ENCODE measurements around the gene PAEP. TPM values are rescaled to one million over a fixed set of nuclear protein-coding genes. Genes with fewer than 3 reads are reported as not detected.
"Not testable (repeated sequence)": the region's sequence is repeated elsewhere in the genome, so short reads cannot be mapped to it uniquely, and the experiment has no call there.

Gene PAEP
- total RNA-seq, 2 donors from 2014 or later = not detected

DNA sequence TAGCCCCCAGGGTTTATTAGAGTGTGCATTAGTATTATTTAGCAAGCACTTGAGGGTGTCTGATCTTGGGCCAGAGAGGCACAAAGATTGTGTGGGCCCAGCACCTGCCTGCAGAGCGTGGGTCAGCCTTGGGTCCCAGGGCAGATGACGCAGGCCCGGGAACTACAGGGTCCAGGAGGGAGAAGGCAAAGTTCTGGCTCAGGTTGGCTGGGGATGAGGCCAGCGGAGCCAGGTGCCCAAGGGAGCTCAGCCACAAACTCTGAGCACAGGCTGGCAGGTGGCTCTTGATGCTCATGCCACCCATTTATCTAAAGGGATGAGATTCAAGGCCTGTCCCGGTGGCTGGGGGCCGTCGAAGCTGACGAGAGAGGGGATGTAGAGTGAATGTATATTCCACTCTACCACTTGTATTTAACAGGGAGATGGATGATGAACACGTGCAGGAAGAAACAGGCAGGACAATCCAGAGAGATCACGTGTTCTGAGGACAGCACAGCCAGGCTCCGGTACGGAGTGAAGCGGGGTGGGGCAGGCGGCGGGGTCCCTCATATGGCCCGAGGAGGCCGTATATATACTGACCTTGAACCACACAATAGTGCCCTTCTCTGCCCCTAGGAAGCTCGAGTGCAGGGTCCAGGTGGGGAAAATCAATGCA, 16.4 kb upstream of the PAEP start:
- Histone ChIP-seq H3K27ac (no peak overlapping the region), H3K4me3 (no peak overlapping the region), H3K27me3 (no peaks in the 10 kb centered on the region), H3K36me3 (no peaks in the 10 kb centered on the region), H3K9me3 (no peaks in the 10 kb centered on the region), H3K4me1 (no peaks in the 10 kb centered on the region)
- DNase-seq (ENCODE audit: low spot score) = no peak
- no peak for TF ChIP-seq CTCF (IDR thresholded peaks at IDR 0.05)

- DNase-seq (ENCODE audit: low spot score); H3K27me3 ChIP-seq; H3K4me1 ChIP-seq: not testable (repeated sequence)
Observed at GRCh38 chr9:135545646-135546176, 15.8 kb upstream of the PAEP start, which contains the start of gene OBP2A. Gene OBP2A (plus strand): TSS chr9:135546126. CDS start chr9:135546181, 55 bp downstream.

GRCh38 chr9:135546792-135547617, 14.6 kb upstream of the PAEP start:
- not testable (repeated sequence) for H3K4me1 ChIP-seq; H3K4me3 ChIP-seq; H3K27ac ChIP-seq; H3K27me3 ChIP-seq; DNase-seq (ENCODE audit: low spot score); H3K9me3 ChIP-seq; H3K36me3 ChIP-seq

More at GRCh38 chr9:135545646-135546176, 15.8 kb upstream of the PAEP start, which contains the start of gene OBP2A:
- H3K9me3 ChIP-seq, H3K4me3 ChIP-seq, H3K36me3 ChIP-seq, H3K27ac ChIP-seq: not testable (repeated sequence)

GRCh38 chr9:135547756-135548736, 13.5 kb upstream of the PAEP start:
- Histone ChIP-seq H3K9me3 (no peaks in the 10 kb centered on the region), H3K4me3 (no peak overlapping the region), H3K27ac (no peak overlapping the region), H3K4me1 (no peaks in the 10 kb centered on the region), H3K36me3 (no peaks in the 10 kb centered on the region), H3K27me3 (no peaks in the 10 kb centered on the region)
- TF ChIP-seq CTCF (IDR thresholded peaks at IDR 0.05) = no peak
- DNase-seq (ENCODE audit: low spot score) = no peak

GRCh38 chr9:135549478-135550343, 11.8 kb upstream of the PAEP start:
- H3K4me1 ChIP-seq; H3K4me3 ChIP-seq; H3K27me3 ChIP-seq; H3K36me3 ChIP-seq; H3K9me3 ChIP-seq; DNase-seq (ENCODE audit: low spot score); H3K27ac ChIP-seq: not testable (repeated sequence)

DNA sequence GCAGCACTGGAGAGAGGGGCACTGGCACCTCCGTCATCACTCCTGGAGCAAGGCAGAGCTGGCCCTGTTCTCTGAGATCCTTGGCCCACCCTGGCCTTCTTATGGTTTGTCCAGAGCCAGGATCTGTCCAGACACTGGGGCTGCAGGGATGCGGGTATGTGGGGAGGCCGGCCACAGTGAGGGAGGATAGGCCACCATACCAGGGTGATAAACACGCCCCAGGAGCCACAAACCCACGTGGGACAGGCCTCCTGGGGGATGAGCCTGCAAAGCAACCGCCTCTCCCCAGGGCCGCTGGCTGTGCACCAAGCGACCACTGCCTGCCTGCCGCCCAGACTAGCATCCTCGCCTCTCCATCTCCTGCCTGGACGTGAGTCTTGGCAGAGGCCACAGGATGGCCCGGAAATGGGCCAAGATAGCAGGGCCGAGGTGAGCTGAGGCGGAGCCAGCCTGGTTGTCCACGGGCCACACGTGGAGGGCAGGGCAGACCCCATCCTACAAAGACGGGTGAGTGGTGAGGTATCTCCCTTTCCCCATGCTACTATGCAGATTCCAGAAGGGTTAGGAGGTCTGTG, 11.1 kb upstream of the PAEP start:
- Histone ChIP-seq H3K4me3 (no peak overlapping the region), H3K9me3 (no peaks in the 10 kb centered on the region), H3K36me3 (no peaks in the 10 kb centered on the region), H3K27me3 (no peaks in the 10 kb centered on the region), H3K4me1 (no peaks in the 10 kb centered on the region), H3K27ac (no peak overlapping the region)
- DNase-seq (ENCODE audit: low spot score) = no peak
- no peak for TF ChIP-seq CTCF (IDR thresholded peaks at IDR 0.05)
